H1 (cell line): ENCODE results near the gene MAN1C1. TPM values are rescaled to one million over a fixed set of nuclear protein-coding genes. Genes with fewer than 3 reads are reported as not detected.

Experiments used
- ASH2L ChIP-seq: fragments of 200-600, 300-600 bp; sonication (generic); IDR thresholded peaks from one replicate; pipeline ENCODE4 v1.7.1; 2017; ENCODE audit warnings: low read length
- BRCA1 ChIP-seq: IDR thresholded peaks from 2 replicates; pipeline ENCODE4 v1.6.1; 2012; ENCODE audit warnings: low read depth, low read length, improper control_type of control experiment
- CEBPB ChIP-seq: IDR thresholded peaks from 2 replicates; pipeline ENCODE4 v1.6.1; 2012; ENCODE audit warnings: low read depth, low read length
- CHD7 ChIP-seq: fragments of 300-600 bp; sonication (generic); IDR thresholded peaks from 2 replicates; pipeline ENCODE4 v1.7.1; 2012; ENCODE audit warnings: low read length, moderate library complexity, mild to moderate bottlenecking, inconsistent platforms; ENCODE audit not compliant: insufficient replicate concordance
- E2F6 ChIP-seq: IDR thresholded peaks from 2 replicates; pipeline ENCODE4 v1.6.1; 2012; ENCODE audit warnings: inconsistent platforms
- EZH2 ChIP-seq: fragments of 200-600 bp; sonication (generic); IDR thresholded peaks from 2 replicates; pipeline ENCODE4 v1.7.1; 2012; ENCODE audit warnings: low read depth, mild to moderate bottlenecking, moderate library complexity, low read length, inconsistent platforms; ENCODE audit not compliant: severe bottlenecking
- SIRT6 ChIP-seq: IDR thresholded peaks from one replicate; pipeline ENCODE4 v1.7.1; 2012; ENCODE audit warnings: low read length, inconsistent platforms
- SIX5 ChIP-seq: IDR thresholded peaks from 2 replicates; pipeline ENCODE4 v1.6.1; 2011; ENCODE audit warnings: mild to moderate bottlenecking, low read depth, low read length
- polyA plus RNA-seq, 7 experiments: library from polyadenylated mRNA; depleted of rRNA in 3 of 7; stranded (reverse) in 5 of 7; unstranded in 2 of 7; fragments of >200 nt in 5 of 7; fragments of 200-250 nt in 2 of 7; gene quantifications; 1 replicate in 5 of 7; 2 replicates in 1 of 7; 4 replicates in 1 of 7; pipeline versions ENCODE4 v1.2.1 to v1.2.3, GENCODE V29; 2011 to 2013; ENCODE audit warnings: missing spikeins in 2 of 7, mixed read lengths in 2 of 7
- total RNA-seq: library from RNA; stranded (reverse); fragmentation: NEBNext Ultra II Directional; extraction: Animal tissue kit (Norgen Biotek cat#: 25700); gene quantifications from 2 replicates; pipeline ENCODE4 v1.2.1, GENCODE V29; 2021

Gene MAN1C1
- total and polyA plus RNA-seq, 2 of the 8 experiments (the other 6 are each of a cell fraction or from before 2014, with no cell fraction given): 7.8 to 15.2 TPM

- no peak for TF ChIP-seq ASH2L
- no peak for TF ChIP-seq CEBPB
- TF ChIP-seq SIRT6: no peak
- TF ChIP-seq E2F6: no peak
- no peak for TF ChIP-seq EZH2
- TF ChIP-seq SIX5: no peak
- TF ChIP-seq BRCA1: no peak
- no peak for TF ChIP-seq CHD7
Observed at GRCh38 chr1:25804964-25805862, 188.6 kb downstream of the MAN1C1 start (continued).
